ENCODE results near the gene CATSPER3. TPM values are rescaled to one million over a fixed set of nuclear protein-coding genes. Genes with fewer than 3 reads are reported as not detected.
A peak's percentile ranks its signal among the peaks of the same experiment; 100 is the strongest.

Gene CATSPER3
- total and polyA plus RNA-seq, 4 experiments from 2014 or later: 0.68 to 1.8 (median 0.94) TPM; not detected in 1

DNA sequence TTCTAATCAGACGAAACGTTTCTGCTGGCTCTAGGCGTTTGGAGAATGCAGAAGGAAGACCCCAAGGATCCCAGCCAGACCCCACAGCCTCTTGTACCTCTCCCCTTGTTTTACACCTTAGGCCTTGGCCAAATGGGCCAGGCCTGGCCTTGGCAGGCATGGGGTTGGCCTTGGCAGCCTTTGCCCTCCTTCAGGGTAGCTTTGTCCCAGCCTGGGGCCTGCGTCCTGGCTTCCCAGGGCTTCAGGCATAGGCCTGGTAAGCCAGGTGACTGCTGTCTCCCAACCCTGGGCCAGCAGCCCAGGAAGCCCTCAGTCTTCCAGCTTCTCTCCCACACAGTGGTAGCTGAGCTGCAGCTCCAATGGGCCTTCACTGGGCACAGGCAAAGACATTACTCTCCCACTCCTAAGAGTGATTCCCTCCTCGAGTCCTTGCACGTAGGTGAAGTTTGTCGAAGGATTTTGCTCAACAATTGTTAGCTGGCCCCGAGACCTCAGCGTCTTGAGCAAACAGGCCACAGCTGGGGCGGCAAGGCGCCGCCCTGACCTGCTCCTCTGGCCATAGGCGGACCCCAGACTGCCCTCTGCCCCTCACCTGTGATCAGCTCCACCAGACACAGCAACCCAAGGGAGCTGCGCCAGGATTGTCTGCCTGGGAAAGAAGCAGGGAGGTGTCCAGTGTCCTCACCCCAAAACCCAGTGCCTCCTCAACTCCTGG is 67.4 kb downstream of the CATSPER3 start:
- H3K36me3 Mint-ChIP-seq: no peaks in the 10 kb centered on the region
- no peak overlapping the region for H3K27ac ChIP-seq (ENCODE audit: low read depth, low read length)
- DNase-seq: no peak
- H3K4me3 ChIP-seq (ENCODE audit: low read length in 2 of 2): no peak overlapping the region
- H3K36me3 ChIP-seq (ENCODE audit: insufficient read depth, low read length): no peaks in the 10 kb centered on the region
- H3K4me1 Mint-ChIP-seq: peaks cover 12 to 43% (median 30%) of the 10 kb centered on the region in 4 donors
- H3K4me3 Mint-ChIP-seq: peak overlapping the region; percentile 49 to 88 (median 73)
- H3K9me3 Mint-ChIP-seq: no peaks in the 10 kb centered on the region
- ChIA-PET POLR2A (ENCODE audit: partially characterized antibody) (no interaction called here), CTCF (ENCODE audit: partially characterized antibody) (no interaction called here)
- peaks cover 32% of the 10 kb centered on the region for H3K4me1 ChIP-seq (ENCODE audit: insufficient read depth, low read length)
- no peak overlapping the region for H3K27ac Mint-ChIP-seq
- H3K9me3 ChIP-seq (ENCODE audit: control insufficient read depth in 1 of 2, low read length in 2 of 2): no peaks in the 10 kb centered on the region
- intact Hi-C loops (cut with micrococcal nuclease): no loop called here
- peaks cover 37% of the 10 kb centered on the region for H3K27me3 ChIP-seq (ENCODE audit: insufficient read depth, low read length)
- peaks cover 49 to 57% of the 10 kb centered on the region in 2 donors for H3K27me3 Mint-ChIP-seq

DNA sequence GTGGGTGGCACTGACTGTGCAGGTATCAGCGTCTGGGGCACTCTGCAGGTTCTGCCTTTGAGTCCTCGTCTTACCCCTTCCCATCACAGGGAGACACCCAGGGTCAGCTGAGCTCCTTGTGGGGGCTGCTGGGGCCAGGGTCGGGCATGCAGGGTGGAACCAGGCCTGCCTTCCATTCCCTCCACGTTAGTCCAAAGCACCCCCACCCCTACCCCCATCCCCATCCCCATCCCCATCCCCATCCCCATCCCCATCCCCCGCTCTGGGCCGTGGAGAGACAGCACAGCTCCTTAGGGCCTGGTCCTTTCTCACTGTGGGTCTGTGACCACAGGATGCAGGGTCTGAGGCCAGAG is 67.9 kb downstream of the CATSPER3 start:
- DNase-seq: no peak
- peaks cover 49 to 54% of the 10 kb centered on the region in 2 donors for H3K27me3 Mint-ChIP-seq
- intact Hi-C loops (cut with micrococcal nuclease): no loop called here
- H3K9me3 Mint-ChIP-seq: no peaks in the 10 kb centered on the region
- H3K4me3 Mint-ChIP-seq: no peak overlapping the region
- peaks cover 10 to 38% (median 26%) of the 10 kb centered on the region in 4 donors for H3K4me1 Mint-ChIP-seq
- no peak overlapping the region for H3K4me3 ChIP-seq (ENCODE audit: low read length in 2 of 2)
- POLR2A ChIA-PET (ENCODE audit: partially characterized antibody): no interaction called here
- CTCF ChIA-PET (ENCODE audit: partially characterized antibody): no interaction called here
- H3K27ac Mint-ChIP-seq: no peak overlapping the region
- no peaks in the 10 kb centered on the region for H3K9me3 ChIP-seq (ENCODE audit: control insufficient read depth in 1 of 2, low read length in 2 of 2)
- H3K27me3 ChIP-seq (ENCODE audit: insufficient read depth, low read length): peaks cover 33% of the 10 kb centered on the region
- no peaks in the 10 kb centered on the region for H3K36me3 Mint-ChIP-seq
- peaks cover 32% of the 10 kb centered on the region for H3K4me1 ChIP-seq (ENCODE audit: insufficient read depth, low read length)
- H3K36me3 ChIP-seq (ENCODE audit: insufficient read depth, low read length): no peaks in the 10 kb centered on the region
- H3K27ac ChIP-seq (ENCODE audit: low read depth, low read length): no peak overlapping the region

DNA sequence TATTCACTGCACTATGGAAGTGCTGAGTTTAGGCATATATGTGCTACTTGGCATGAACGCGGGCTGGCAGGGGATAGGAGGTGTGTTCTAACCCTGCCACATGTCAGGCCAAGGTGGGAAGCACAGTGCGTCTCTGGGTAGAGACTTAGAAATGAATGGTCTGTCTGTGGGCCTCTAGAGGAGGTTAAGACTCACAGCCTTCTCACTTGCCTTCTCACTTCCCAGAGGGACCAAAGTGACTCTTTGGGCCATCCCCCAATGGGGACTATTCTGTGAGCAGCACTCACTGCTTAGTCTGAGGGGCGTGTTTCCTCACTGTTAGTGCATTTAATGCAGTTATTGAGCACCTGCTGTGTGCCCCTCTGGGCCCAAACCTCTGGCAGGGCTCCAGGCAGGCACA is 68.7 kb downstream of the CATSPER3 start:
- peaks cover 48 to 54% of the 10 kb centered on the region in 2 donors for H3K27me3 Mint-ChIP-seq
- ChIA-PET CTCF (ENCODE audit: partially characterized antibody) (no interaction called here), POLR2A (ENCODE audit: partially characterized antibody) (no interaction called here)
- intact Hi-C loops (cut with micrococcal nuclease): no loop called here
- Histone ChIP-seq H3K4me3 (ENCODE audit: low read length in 2 of 2) (no peak overlapping the region), H3K9me3 (ENCODE audit: control insufficient read depth in 1 of 2, low read length in 2 of 2) (no peaks in the 10 kb centered on the region), H3K4me1 (ENCODE audit: insufficient read depth, low read length) (peaks cover 26% of the 10 kb centered on the region), H3K36me3 (ENCODE audit: insufficient read depth, low read length) (no peaks in the 10 kb centered on the region), H3K27me3 (ENCODE audit: insufficient read depth, low read length) (peaks cover 33% of the 10 kb centered on the region), H3K27ac (ENCODE audit: low read depth, low read length) (no peak overlapping the region)
- no peak overlapping the region for H3K27ac Mint-ChIP-seq
- no peaks in the 10 kb centered on the region for H3K36me3 Mint-ChIP-seq
- peaks cover 11 to 39% (median 22%) of the 10 kb centered on the region in 4 donors for H3K4me1 Mint-ChIP-seq
- no peak for DNase-seq
- H3K9me3 Mint-ChIP-seq: no peaks in the 10 kb centered on the region
- H3K4me3 Mint-ChIP-seq: peak overlapping the region in 3 of 8 donors; percentile 21 to 68 (median 29)

DNA sequence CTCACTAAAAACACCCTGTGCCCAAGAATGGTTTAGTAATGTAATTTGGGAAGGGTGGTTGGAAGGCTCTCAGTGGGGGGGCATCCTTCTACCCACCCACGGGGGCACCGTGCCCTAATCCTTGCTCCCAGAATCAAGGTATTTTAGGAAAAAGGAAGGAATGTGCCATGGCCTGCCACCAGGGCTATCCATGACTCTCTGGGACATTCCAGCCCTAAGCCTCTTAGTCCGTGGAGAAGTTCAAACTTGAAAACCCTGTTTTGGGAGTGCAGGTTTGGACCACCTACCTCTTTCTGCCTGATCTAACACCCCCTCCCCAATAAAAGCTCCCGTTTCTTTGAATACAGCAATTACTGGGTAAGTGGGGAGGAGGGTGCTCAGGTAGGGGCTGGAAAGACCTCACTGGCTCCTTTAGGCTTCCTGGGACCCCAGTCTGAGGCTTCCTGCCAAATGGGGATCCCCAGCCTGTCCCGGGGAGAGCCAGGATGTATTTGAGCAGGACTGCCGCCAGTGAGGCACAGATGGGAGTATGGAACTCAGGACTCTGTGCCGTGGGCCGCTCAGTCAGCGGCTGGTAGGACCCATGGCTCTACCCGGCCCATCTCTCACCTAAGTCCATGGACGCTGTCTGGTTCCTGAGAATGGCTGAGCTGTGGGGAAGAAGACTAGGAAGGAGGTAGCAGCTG is 70.0 kb downstream of the CATSPER3 start:
- Mint-ChIP-seq H3K9me3 (no peaks in the 10 kb centered on the region), H3K36me3 (no peaks in the 10 kb centered on the region), H3K4me1 (peaks cover 10 to 31% (median 17%) of the 10 kb centered on the region in 4 donors), H3K4me3 (no peak overlapping the region), H3K27ac (no peak overlapping the region), H3K27me3 (peaks cover 44 to 54% of the 10 kb centered on the region in 2 donors)
- no peak for DNase-seq
- Histone ChIP-seq H3K9me3 (ENCODE audit: control insufficient read depth in 1 of 2, low read length in 2 of 2) (no peaks in the 10 kb centered on the region), H3K4me3 (ENCODE audit: low read length in 2 of 2) (no peak overlapping the region), H3K27ac (ENCODE audit: low read depth, low read length) (no peak overlapping the region), H3K4me1 (ENCODE audit: insufficient read depth, low read length) (peaks cover 20% of the 10 kb centered on the region), H3K27me3 (ENCODE audit: insufficient read depth, low read length) (peaks cover 29% of the 10 kb centered on the region), H3K36me3 (ENCODE audit: insufficient read depth, low read length) (no peaks in the 10 kb centered on the region)
- intact Hi-C loops (cut with micrococcal nuclease): no loop called here
- CTCF ChIA-PET (ENCODE audit: partially characterized antibody): no interaction called here
- POLR2A ChIA-PET (ENCODE audit: partially characterized antibody): no interaction called here

DNA sequence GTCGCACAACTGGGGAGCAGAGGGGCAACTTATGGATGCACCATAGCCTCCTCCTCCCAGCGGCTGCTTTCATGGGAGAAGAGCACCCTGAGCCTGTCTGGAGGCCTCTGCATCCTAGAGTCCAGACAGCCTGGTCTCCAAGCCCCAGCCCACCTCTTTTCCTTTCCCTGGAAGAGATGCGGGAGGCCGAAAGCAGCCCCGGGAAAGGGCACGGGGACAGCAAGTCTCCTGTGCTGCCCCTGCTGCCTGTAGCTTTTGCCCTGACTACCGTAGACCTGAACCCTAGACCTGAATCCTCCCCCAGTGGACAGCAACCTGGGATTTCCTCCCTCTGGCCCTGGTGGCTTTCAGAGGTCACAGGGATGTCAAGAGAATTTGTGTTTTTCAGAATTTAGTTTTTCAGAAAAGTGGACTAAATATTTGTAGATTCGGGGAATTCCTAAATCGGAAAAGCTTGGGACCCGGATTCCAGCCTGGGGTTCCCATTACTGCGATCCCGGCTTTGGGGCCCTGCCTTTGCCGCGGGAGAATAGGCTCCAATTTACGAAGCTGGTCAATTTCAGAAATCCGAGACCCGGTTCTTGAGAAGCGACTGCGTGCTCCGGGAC is 70.6 kb downstream of the CATSPER3 start:
- POLR2A ChIA-PET (ENCODE audit: partially characterized antibody): no interaction called here
- intact Hi-C loops (cut with micrococcal nuclease): no loop called here
- no peaks in the 10 kb centered on the region for H3K9me3 ChIP-seq (ENCODE audit: control insufficient read depth in 1 of 2, low read length in 2 of 2)

DNA sequence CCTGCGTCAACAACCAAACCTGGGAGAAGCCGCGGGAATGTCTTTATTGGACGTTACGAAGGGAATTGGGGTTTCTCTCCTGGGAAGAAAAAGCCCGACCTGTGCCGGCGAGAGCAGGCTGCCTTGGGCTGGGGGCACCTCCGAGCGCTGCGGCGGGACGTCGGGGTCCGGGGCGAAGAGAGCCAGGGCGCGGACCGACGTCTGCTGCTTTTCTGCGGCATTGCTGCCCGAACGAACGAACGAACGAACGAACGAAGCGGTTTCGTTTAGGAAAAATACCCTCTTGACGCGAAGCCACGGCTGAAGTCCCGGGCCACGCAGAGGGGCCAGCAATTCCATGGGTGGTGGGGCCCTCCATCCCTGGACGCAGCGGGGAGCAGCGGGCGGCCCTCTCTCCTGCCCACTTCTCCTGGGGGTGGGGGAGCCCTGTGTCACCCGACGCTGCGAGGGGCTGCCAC is 71.1 kb downstream of the CATSPER3 start:
- H3K4me3 Mint-ChIP-seq: peak overlapping the region in 3 of 8 donors; percentile 21 to 54 (median 45)
- Histone ChIP-seq H3K27me3 (ENCODE audit: insufficient read depth, low read length) (peaks cover 29% of the 10 kb centered on the region), H3K4me3 (ENCODE audit: low read length in 2 of 2) (no peak overlapping the region), H3K9me3 (ENCODE audit: control insufficient read depth in 1 of 2, low read length in 2 of 2) (no peaks in the 10 kb centered on the region), H3K4me1 (ENCODE audit: insufficient read depth, low read length) (peaks cover 13% of the 10 kb centered on the region), H3K27ac (ENCODE audit: low read depth, low read length) (no peak overlapping the region), H3K36me3 (ENCODE audit: insufficient read depth, low read length) (no peaks in the 10 kb centered on the region)
- POLR2A ChIA-PET (ENCODE audit: partially characterized antibody): no interaction called here
- no peak overlapping the region for H3K27ac Mint-ChIP-seq
- DNase-seq: no peak
- no peaks in the 10 kb centered on the region for H3K36me3 Mint-ChIP-seq
- intact Hi-C loops (cut with micrococcal nuclease): no loop called here
- H3K4me1 Mint-ChIP-seq: peaks cover 7 to 24% (median 13%) of the 10 kb centered on the region in 4 donors
- no peaks in the 10 kb centered on the region for H3K9me3 Mint-ChIP-seq
- CTCF ChIA-PET (ENCODE audit: partially characterized antibody): no interaction called here
- peaks cover 52 to 59% of the 10 kb centered on the region in 2 donors for H3K27me3 Mint-ChIP-seq

More for the DNA sequence above, 70.6 kb downstream of the CATSPER3 start:
- CTCF ChIA-PET (ENCODE audit: partially characterized antibody): no interaction called here
- peaks cover 14% of the 10 kb centered on the region for H3K4me1 ChIP-seq (ENCODE audit: insufficient read depth, low read length)
- H3K36me3 ChIP-seq (ENCODE audit: insufficient read depth, low read length): no peaks in the 10 kb centered on the region
- H3K4me3 ChIP-seq (ENCODE audit: low read length in 2 of 2): no peak overlapping the region
- Mint-ChIP-seq H3K9me3 (no peaks in the 10 kb centered on the region), H3K27ac (no peak overlapping the region), H3K4me3 (peak overlapping the region in 5 of 8 donors; percentile 9 to 54 (median 30)), H3K4me1 (peaks cover 7 to 26% (median 13%) of the 10 kb centered on the region in 4 donors), H3K36me3 (no peaks in the 10 kb centered on the region), H3K27me3 (peaks cover 47 to 55% of the 10 kb centered on the region in 2 donors)
- peaks cover 29% of the 10 kb centered on the region for H3K27me3 ChIP-seq (ENCODE audit: insufficient read depth, low read length)
- no peak overlapping the region for H3K27ac ChIP-seq (ENCODE audit: low read depth, low read length)
- no peak for DNase-seq

DNA sequence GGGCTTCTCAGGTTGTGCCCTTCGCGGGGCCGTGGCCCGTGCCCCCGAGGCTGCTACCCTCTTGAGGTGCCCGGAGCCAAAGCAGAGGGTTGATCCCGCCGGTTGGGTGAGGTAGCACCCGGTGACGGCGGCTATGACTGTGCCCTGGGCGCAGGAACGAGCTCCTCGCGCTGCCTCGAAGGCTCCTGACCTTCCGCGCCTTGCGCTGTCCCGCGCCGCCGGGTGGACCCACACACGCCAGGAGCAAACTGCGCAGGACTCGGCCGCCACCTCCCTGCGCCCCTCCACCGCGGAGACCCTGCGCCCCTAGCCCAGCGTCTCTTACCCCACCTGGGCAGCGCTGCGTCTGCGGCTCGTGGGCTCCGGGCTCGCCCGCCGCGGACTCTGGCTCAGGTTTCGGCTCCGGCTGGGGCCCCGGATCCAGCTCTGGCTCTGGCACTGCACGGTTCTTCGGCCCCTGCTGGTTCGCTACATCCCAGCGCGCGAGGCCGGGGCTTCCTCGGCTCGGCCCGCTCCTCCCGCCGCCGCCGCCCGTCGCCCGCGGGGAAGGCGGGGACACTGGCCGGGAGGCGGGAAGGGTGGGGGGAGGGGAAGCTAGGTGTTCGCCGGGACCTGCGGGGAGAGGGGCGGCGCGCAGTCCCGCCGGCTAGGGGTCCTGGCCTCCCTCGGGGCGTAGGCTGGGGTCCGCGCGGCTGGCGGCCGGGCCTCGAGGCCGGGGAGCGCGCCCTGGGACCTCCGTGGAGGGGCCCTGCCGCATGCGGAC is 71.7 kb downstream of the CATSPER3 start:
- intact Hi-C loops (cut with micrococcal nuclease): no loop called here
- CTCF ChIA-PET (ENCODE audit: partially characterized antibody): no interaction called here
- Mint-ChIP-seq H3K27me3 (peaks cover 53 to 58% of the 10 kb centered on the region in 2 donors), H3K36me3 (no peaks in the 10 kb centered on the region), H3K4me1 (peaks cover 7 to 24% (median 12%) of the 10 kb centered on the region in 4 donors), H3K27ac (no peak overlapping the region), H3K4me3 (peak overlapping the region in 1 of 8 donors; percentile 46), H3K9me3 (no peaks in the 10 kb centered on the region)
- no peak overlapping the region for H3K27ac ChIP-seq (ENCODE audit: low read depth, low read length)
- no peaks in the 10 kb centered on the region for H3K36me3 ChIP-seq (ENCODE audit: insufficient read depth, low read length)
- H3K4me3 ChIP-seq (ENCODE audit: low read length in 2 of 2): no peak overlapping the region
- peaks cover 29% of the 10 kb centered on the region for H3K27me3 ChIP-seq (ENCODE audit: insufficient read depth, low read length)
- peaks cover 13% of the 10 kb centered on the region for H3K4me1 ChIP-seq (ENCODE audit: insufficient read depth, low read length)
- H3K9me3 ChIP-seq (ENCODE audit: control insufficient read depth in 1 of 2, low read length in 2 of 2): no peaks in the 10 kb centered on the region
- no peak for DNase-seq
- POLR2A ChIA-PET (ENCODE audit: partially characterized antibody): no interaction called here

Measured in CD4-positive, alpha-beta memory T cell (primary cell).